ENCODE data around the gene ZNF24.

Gene ZNF24

DNA sequence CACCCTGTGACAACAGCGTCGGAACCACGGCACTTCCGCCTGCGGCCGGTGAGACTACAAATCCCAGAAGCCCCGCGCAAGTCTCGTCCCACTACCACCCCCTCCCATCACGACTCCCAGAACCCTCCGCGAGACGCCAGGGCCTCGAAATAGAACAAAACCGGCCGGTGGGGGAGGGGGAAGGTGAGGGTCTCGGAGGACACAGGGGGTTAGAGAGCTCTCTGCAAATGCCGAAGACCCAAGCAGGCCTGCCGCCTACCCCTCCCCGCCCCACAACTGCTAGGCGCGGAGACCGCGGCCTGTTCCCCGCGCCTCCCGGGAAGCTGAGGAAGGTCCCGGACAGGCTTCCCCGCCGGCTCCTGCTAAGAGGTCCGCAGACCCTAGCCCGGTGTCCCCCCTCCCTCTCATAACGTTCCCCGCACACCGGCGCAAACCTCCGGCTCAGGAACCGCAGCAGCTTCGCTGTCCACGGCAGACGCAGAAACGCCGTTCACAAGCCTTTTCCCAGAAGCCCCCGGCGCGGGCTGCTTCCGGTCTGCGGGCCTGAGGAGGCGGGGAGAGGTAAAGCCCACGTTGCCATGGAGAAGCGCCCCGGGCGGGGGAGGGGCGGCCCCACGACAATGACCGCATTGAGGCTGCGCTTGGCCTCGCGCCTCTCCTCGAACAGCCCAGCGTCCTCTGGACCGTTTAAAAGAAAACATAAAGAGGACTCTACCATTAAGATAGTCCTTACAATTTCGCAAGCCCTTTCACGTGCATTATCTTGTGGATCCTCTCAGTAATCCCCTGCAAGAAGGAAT is at the start of gene ZNF24:
TSS of gene ZNF24 (minus strand) at position 485 of the 800 bp plus-strand sequence. CDS start 3,770 bp downstream, outside the sequence.
- Histone ChIP-seq H3K27me3 (ENCODE audit: control insufficient read depth, insufficient read depth, low read length) (no peaks in the 10 kb centered on the region), H3K4me3 (ENCODE audit: low read length) (peak within 1 kb of the TSS; percentile 91), H3K36me3 (ENCODE audit: control insufficient read depth, insufficient read depth, low read length) (peaks cover 11% of the 10 kb centered on the region), H3K27ac (ENCODE audit: low read depth, low read length) (peak within 1 kb of the TSS; percentile 99), H3K4me1 (ENCODE audit: control insufficient read depth, insufficient read depth, low read length) (peaks cover 6% of the 10 kb centered on the region), H3K9ac (ENCODE audit: low read length) (peak within 1 kb of the TSS; percentile 97)

- H3K9ac ChIP-seq (ENCODE audit: low read length): no peak overlapping the region
- H3K36me3 ChIP-seq (ENCODE audit: control insufficient read depth, insufficient read depth, low read length): no peaks in the 10 kb centered on the region
- no peaks in the 10 kb centered on the region for H3K4me1 ChIP-seq (ENCODE audit: control insufficient read depth, insufficient read depth, low read length)
- H3K4me3 ChIP-seq (ENCODE audit: low read length): no peak overlapping the region
- no peaks in the 10 kb centered on the region for H3K27me3 ChIP-seq (ENCODE audit: control insufficient read depth, insufficient read depth, low read length)
- H3K27ac ChIP-seq (ENCODE audit: low read depth, low read length): no peak overlapping the region
These were observed 49.5 kb upstream of the ZNF24 start for GRCh38 chr18:35393716-35394115.

- no peak overlapping the region for H3K9ac ChIP-seq (ENCODE audit: low read length)
- H3K4me1 ChIP-seq (ENCODE audit: control insufficient read depth, insufficient read depth, low read length): no peaks in the 10 kb centered on the region
- H3K4me3 ChIP-seq (ENCODE audit: low read length): no peak overlapping the region
- no peaks in the 10 kb centered on the region for H3K27me3 ChIP-seq (ENCODE audit: control insufficient read depth, insufficient read depth, low read length)
- H3K36me3 ChIP-seq (ENCODE audit: control insufficient read depth, insufficient read depth, low read length): no peaks in the 10 kb centered on the region
- H3K27ac ChIP-seq (ENCODE audit: low read depth, low read length): no peak overlapping the region
These were observed 48.2 kb upstream of the ZNF24 start for GRCh38 chr18:35392375-35392774.

- H3K36me3 ChIP-seq (ENCODE audit: control insufficient read depth, insufficient read depth, low read length): no peaks in the 10 kb centered on the region
- H3K4me3 ChIP-seq (ENCODE audit: low read length): no peak overlapping the region
- no peak overlapping the region for H3K27ac ChIP-seq (ENCODE audit: low read depth, low read length)
- no peak overlapping the region for H3K9ac ChIP-seq (ENCODE audit: low read length)
- H3K4me1 ChIP-seq (ENCODE audit: control insufficient read depth, insufficient read depth, low read length): no peaks in the 10 kb centered on the region
- H3K27me3 ChIP-seq (ENCODE audit: control insufficient read depth, insufficient read depth, low read length): no peaks in the 10 kb centered on the region
These were observed 46.9 kb upstream of the ZNF24 start for GRCh38 chr18:35390951-35391700.

- Histone ChIP-seq H3K27ac (ENCODE audit: low read depth, low read length) (peak overlapping the region; percentile 10), H3K4me1 (ENCODE audit: control insufficient read depth, insufficient read depth, low read length) (no peaks in the 10 kb centered on the region), H3K27me3 (ENCODE audit: control insufficient read depth, insufficient read depth, low read length) (no peaks in the 10 kb centered on the region), H3K36me3 (ENCODE audit: control insufficient read depth, insufficient read depth, low read length) (no peaks in the 10 kb centered on the region), H3K9ac (ENCODE audit: low read length) (no peak overlapping the region), H3K4me3 (ENCODE audit: low read length) (peak overlapping the region; percentile 2)
These were observed 44.9 kb upstream of the ZNF24 start for GRCh38 chr18:35389095-35389618.

DNA sequence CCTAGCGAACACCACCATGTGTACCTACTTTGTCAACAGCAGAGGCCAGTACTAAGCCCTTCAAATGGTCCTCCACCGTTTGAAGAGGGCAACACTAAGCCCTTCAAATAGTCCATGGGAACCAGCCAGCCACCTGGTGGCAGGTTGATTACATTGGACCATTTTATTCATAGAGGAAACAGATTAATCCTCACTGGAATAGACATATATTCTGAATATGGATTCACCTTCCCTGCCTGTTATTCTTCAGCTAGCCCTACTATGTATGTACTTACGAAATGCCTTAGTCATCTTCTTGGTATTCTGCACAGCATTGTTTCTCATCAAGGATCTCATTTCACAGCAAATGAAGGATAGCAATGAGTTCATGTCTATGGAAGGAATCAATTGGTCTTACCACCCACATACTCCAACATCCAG is 42.9 kb upstream of the ZNF24 start:
- H3K9ac ChIP-seq (ENCODE audit: low read length): no peak overlapping the region
- H3K27me3 ChIP-seq (ENCODE audit: control insufficient read depth, insufficient read depth, low read length): no peaks in the 10 kb centered on the region
- no peak overlapping the region for H3K27ac ChIP-seq (ENCODE audit: low read depth, low read length)
- no peak overlapping the region for H3K4me3 ChIP-seq (ENCODE audit: low read length)
- no peaks in the 10 kb centered on the region for H3K36me3 ChIP-seq (ENCODE audit: control insufficient read depth, insufficient read depth, low read length)
- no peaks in the 10 kb centered on the region for H3K4me1 ChIP-seq (ENCODE audit: control insufficient read depth, insufficient read depth, low read length)

GRCh38 chr18:35386600-35387100 is 42.4 kb upstream of the ZNF24 start:
- Histone ChIP-seq H3K27me3 (ENCODE audit: control insufficient read depth, insufficient read depth, low read length) (no peaks in the 10 kb centered on the region), H3K4me1 (ENCODE audit: control insufficient read depth, insufficient read depth, low read length) (no peaks in the 10 kb centered on the region), H3K4me3 (ENCODE audit: low read length) (no peak overlapping the region), H3K27ac (ENCODE audit: low read depth, low read length) (no peak overlapping the region), H3K36me3 (ENCODE audit: control insufficient read depth, insufficient read depth, low read length) (no peaks in the 10 kb centered on the region), H3K9ac (ENCODE audit: low read length) (no peak overlapping the region)

DNA sequence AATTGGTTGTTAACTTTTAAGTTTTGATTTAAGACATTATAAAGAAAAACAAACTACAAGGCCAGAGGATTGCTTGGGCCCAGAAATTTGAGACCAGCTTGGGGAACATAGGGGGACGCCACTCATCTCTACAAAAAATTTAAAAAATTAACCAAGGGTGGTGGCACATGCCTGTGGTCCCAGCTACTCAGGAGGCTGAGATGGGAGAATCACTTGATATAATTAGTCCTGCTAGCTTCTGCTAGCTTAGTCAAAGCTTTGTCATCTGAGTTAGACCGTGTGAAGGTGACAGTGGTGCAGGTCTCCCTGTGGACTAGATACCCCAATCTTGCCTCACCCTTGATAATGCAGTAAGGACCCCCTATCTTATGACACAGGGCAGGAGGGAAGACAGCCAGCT is 38.9 kb upstream of the ZNF24 start:
- Histone ChIP-seq H3K27me3 (ENCODE audit: control insufficient read depth, insufficient read depth, low read length) (no peaks in the 10 kb centered on the region), H3K9ac (ENCODE audit: low read length) (no peak overlapping the region), H3K27ac (ENCODE audit: low read depth, low read length) (no peak overlapping the region), H3K36me3 (ENCODE audit: control insufficient read depth, insufficient read depth, low read length) (no peaks in the 10 kb centered on the region), H3K4me3 (ENCODE audit: low read length) (no peak overlapping the region), H3K4me1 (ENCODE audit: control insufficient read depth, insufficient read depth, low read length) (no peaks in the 10 kb centered on the region)

DNA sequence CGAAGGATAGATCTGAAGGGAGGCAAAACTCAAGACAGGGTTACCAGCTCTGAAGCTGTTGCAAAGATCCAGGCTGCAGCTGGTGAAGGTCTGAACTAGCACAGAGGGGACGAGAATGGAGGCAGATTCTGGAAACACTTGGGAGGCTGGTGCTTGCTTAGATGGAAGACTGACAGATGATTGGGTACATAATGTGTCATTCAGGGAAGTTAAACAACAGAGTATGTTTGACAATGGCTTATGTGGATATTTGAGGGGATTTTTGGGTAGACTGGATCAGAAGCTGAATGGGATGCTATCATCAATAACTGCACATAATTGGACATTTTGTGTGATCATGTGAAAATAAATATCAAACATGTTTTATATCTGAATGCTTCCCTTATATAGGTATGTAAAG is 35.2 kb upstream of the ZNF24 start:
- Histone ChIP-seq H3K4me3 (ENCODE audit: low read length) (no peak overlapping the region), H3K36me3 (ENCODE audit: control insufficient read depth, insufficient read depth, low read length) (no peaks in the 10 kb centered on the region), H3K9ac (ENCODE audit: low read length) (no peak overlapping the region), H3K27me3 (ENCODE audit: control insufficient read depth, insufficient read depth, low read length) (no peaks in the 10 kb centered on the region), H3K4me1 (ENCODE audit: control insufficient read depth, insufficient read depth, low read length) (no peaks in the 10 kb centered on the region), H3K27ac (ENCODE audit: low read depth, low read length) (no peak overlapping the region)

GRCh38 chr18:35378574-35378896 is 34.3 kb upstream of the ZNF24 start:
- no peak overlapping the region for H3K9ac ChIP-seq (ENCODE audit: low read length)
- H3K27me3 ChIP-seq (ENCODE audit: control insufficient read depth, insufficient read depth, low read length): no peaks in the 10 kb centered on the region
- no peaks in the 10 kb centered on the region for H3K36me3 ChIP-seq (ENCODE audit: control insufficient read depth, insufficient read depth, low read length)
- no peak overlapping the region for H3K27ac ChIP-seq (ENCODE audit: low read depth, low read length)
- H3K4me3 ChIP-seq (ENCODE audit: low read length): no peak overlapping the region
- H3K4me1 ChIP-seq (ENCODE audit: control insufficient read depth, insufficient read depth, low read length): no peaks in the 10 kb centered on the region

GRCh38 chr18:35377875-35378573 is 33.8 kb upstream of the ZNF24 start:
- Histone ChIP-seq H3K36me3 (ENCODE audit: control insufficient read depth, insufficient read depth, low read length) (no peaks in the 10 kb centered on the region), H3K4me1 (ENCODE audit: control insufficient read depth, insufficient read depth, low read length) (no peaks in the 10 kb centered on the region), H3K27ac (ENCODE audit: low read depth, low read length) (no peak overlapping the region), H3K4me3 (ENCODE audit: low read length) (no peak overlapping the region), H3K9ac (ENCODE audit: low read length) (no peak overlapping the region), H3K27me3 (ENCODE audit: control insufficient read depth, insufficient read depth, low read length) (no peaks in the 10 kb centered on the region)

Measured in rectal smooth muscle tissue (tissue), 1 donor.